Measurements from ENCODE around the gene GALNS. TPM values are rescaled to one million over a fixed set of nuclear protein-coding genes. Genes with fewer than 3 reads are reported as not detected.

GALNS gene
- total and polyA plus RNA-seq, 8 donors = 5.7 to 26.1 (median 9.1) TPM

DNA sequence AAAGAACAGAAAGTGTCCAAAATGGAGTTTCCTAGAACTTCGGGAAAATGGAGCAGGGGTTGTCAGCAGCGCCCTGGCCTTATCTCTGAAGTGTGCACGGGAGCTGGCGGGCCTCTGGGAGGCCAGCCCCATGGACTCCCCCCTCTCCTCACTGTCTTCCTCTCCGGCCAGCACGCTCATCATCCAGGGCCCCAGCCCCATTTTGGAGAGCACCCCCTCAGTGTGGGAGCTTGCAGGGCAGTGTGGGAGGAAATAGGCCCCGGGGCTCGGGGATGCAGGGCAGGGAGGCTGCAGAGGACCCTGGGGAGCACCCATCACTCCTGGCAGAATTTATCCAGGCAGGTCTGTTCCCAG is 14.6 kb upstream of the GALNS start:
- no peak overlapping the region for H3K4me3 ChIP-seq
- intact Hi-C loops (cut with DNase I) = no loop called here
- no peak overlapping the region for H3K27ac ChIP-seq
- no peaks in the 10 kb centered on the region for H3K4me1 ChIP-seq
- no peak for TF ChIP-seq CTCF (IDR thresholded peaks at IDR 0.05)
- H3K9me3 ChIP-seq = no peaks in the 10 kb centered on the region
- FAIRE-seq = no peak
- no peaks in the 10 kb centered on the region for H3K36me3 ChIP-seq
- DNase-seq = no peak
- 14 to 18% methylated on average over 8 of the region's 8 CpGs for WGBS, 2 donors
- peak; percentile 12 to 21 (median 16) for ATAC-seq
- no peaks in the 10 kb centered on the region for H3K27me3 ChIP-seq

DNA sequence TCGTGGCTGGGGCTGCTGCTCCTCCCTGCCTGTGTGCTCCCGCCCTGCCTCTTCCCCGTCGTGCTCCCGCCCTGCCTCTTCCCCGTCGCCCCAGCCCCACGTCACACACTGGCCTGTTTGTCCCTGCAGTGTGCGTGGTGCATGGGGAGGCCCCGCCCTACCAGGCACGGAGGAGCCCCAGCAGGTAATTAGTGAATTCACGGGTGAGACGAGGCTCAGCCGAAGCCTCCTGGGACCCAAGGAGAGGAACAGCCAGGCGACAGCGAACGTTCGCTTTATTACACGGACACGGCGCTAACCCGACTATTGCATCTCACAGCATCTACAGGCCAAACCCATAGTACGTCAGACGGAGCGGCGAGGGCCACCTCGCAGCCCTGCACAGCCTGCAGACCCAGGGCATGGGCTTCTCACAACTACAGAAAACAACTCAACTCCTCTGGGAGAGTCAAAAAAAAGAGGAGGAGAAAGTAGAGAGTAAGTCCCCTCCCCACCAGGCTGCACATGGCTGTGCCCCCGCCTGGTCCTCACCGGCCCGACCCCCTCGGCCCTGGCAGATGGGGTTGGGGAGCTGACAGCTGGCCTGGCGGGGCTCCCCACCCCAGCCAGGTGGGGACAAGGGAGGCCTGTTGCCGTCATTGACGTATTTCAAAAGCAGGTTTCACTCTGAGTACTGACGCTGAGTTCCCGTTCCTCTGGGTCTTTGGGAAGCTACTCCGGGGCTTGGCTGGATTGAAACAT is 14.0 kb upstream of the GALNS start:
- no peaks in the 10 kb centered on the region for H3K9me3 ChIP-seq
- FAIRE-seq (no peak), ATAC-seq (peak in 3 of 4 donors; percentile 27 to 54 (median 28)), DNase-seq (no peak)
- no peak overlapping the region for H3K27ac ChIP-seq
- no peaks in the 10 kb centered on the region for H3K27me3 ChIP-seq
- no peaks in the 10 kb centered on the region for H3K36me3 ChIP-seq
- TF ChIP-seq CTCF (IDR thresholded peaks at IDR 0.05) = no peak
- no peak overlapping the region for H3K4me3 ChIP-seq
- intact Hi-C loops (cut with DNase I) = no loop called here
- 31 to 35% methylated on average over 35 to 37 of the region's 37 CpGs for WGBS, 2 donors
- H3K4me1 ChIP-seq = no peaks in the 10 kb centered on the region

GRCh38 chr16:88869673-88869980 is 12.9 kb upstream of the GALNS start:
- 62 to 76% methylated on average over 9 of the region's 9 CpGs for WGBS, 2 donors
- H3K9me3 ChIP-seq = no peaks in the 10 kb centered on the region
- no peaks in the 10 kb centered on the region for H3K27me3 ChIP-seq
- H3K4me3 ChIP-seq = no peak overlapping the region
- no peak overlapping the region for H3K27ac ChIP-seq
- H3K4me1 ChIP-seq = no peaks in the 10 kb centered on the region
- DNase-seq (no peak), ATAC-seq (no peak), FAIRE-seq (no peak)
- no peaks in the 10 kb centered on the region for H3K36me3 ChIP-seq
- TF ChIP-seq CTCF (IDR thresholded peaks at IDR 0.05) = no peak
- intact Hi-C loops (cut with DNase I) = no loop called here

DNA sequence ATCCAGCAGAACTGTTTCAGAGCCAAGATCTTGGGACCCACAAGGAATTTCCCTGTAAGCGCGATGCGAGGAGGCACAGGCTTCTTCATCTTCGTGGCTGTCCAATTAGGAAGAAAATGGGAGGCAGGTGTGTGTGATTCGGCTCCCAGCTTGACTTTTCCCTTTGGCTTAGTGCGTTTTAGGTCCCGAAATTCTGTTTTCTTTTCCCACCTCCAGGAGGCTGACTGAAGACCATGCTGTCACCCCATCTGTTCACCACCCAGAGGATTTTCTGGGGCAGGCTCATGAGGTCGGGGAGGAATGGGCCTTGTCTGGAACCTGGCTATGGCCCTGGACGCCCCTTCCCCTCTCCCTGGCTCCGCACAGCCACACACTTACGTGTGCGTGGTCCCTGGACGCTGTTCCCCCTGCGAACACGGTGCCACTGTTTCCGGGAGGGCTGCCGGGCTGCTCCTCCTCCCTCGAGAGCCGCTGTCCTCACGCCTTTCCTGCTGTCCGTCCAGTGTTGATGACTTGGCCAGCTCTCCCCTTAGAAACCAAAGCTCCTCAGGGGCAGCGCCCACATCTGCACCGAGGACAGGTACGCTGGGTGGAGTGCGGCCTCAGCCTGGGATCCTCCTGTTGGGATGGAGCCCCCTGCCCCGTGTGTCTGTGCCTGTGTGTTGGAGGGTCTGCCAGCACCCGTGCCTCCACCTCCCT is 12.4 kb upstream of the GALNS start:
- H3K27me3 ChIP-seq = no peaks in the 10 kb centered on the region
- H3K4me3 ChIP-seq = no peak overlapping the region
- FAIRE-seq (no peak), ATAC-seq (no peak), DNase-seq (no peak)
- no peak for TF ChIP-seq CTCF (IDR thresholded peaks at IDR 0.05)
- WGBS, 2 donors = 79 to 81% methylated on average over 25 to 27 of the region's 27 CpGs
- H3K27ac ChIP-seq = no peak overlapping the region
- no peaks in the 10 kb centered on the region for H3K9me3 ChIP-seq
- H3K4me1 ChIP-seq = no peaks in the 10 kb centered on the region
- H3K36me3 ChIP-seq = no peaks in the 10 kb centered on the region
- intact Hi-C loops (cut with DNase I) = no loop called here

DNA sequence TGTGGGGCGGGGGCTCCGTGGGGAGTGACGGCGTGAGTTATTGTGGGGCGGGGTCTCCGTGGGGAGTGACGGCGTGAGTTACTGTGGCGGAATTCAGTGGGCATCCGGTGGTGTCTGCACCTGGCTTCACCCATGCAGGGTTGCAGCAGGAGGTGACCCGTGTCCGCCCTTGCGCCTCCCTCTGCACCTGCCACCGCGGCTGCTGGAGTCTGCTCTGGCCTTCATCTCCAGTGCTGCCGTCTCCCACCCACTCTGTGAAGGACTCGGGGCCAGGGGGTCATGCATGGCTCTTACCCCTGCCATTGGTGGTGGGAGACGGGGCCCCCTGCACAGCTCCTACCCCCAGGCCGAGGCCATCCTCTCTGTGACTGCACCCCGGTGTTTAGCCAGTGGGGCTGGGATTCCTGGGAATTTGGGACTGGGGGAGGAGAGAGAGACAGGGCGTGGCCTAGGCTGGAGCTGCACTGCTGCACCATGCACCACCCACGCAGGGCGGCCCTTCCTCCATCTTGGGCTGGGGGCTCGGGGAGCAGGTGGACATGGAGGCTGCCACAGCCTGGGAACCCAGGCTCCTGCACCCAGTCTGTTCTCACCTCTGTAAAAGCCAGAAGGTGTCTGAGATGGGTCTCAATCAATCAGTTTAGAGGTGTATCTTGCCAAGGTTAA is 11.0 kb upstream of the GALNS start:
- FAIRE-seq = no peak
- no peak for ATAC-seq
- DNase-seq = no peak
- Histone ChIP-seq H3K4me3 (no peak overlapping the region), H3K27me3 (no peaks in the 10 kb centered on the region), H3K36me3 (no peaks in the 10 kb centered on the region), H3K4me1 (no peaks in the 10 kb centered on the region), H3K27ac (no peak overlapping the region), H3K9me3 (no peaks in the 10 kb centered on the region)
- no peak for TF ChIP-seq CTCF (IDR thresholded peaks at IDR 0.05)
- intact Hi-C loops (cut with DNase I) = no loop called here
- 71 to 74% methylated on average over 24 of the region's 24 CpGs for WGBS, 2 donors

Data from pancreas (tissue), 10 donors.